ENCODE measurements around the gene SPSB2. TPM values are rescaled to one million over a fixed set of nuclear protein-coding genes. Genes with fewer than 3 reads are reported as not detected.
A peak's percentile ranks its signal among the peaks of the same experiment; 100 is the strongest.

SPSB2 gene
- total RNA-seq, 2 donors from 2014 or later, result 6.7 to 8.7 TPM

GRCh38 chr12:6860942-6861341 lies 12.2 kb downstream of the SPSB2 start:
- H3K36me3 Mint-ChIP-seq (ENCODE audit: low read depth), result peaks cover 8% of the 10 kb centered on the region
- no peak for ATAC-seq

GRCh38 chr12:6860116-6860515 lies 13.0 kb downstream of the SPSB2 start:
- H3K36me3 Mint-ChIP-seq (ENCODE audit: low read depth), result peaks cover 7% of the 10 kb centered on the region
- H3K9me3 ChIP-seq (ENCODE audit: control insufficient read depth, low read length, poor library complexity, severe bottlenecking), result no peaks in the 10 kb centered on the region
- no peak overlapping the region for H3K4me3 Mint-ChIP-seq
- ATAC-seq, result no peak
- DNase-seq, result no peak
- peak overlapping the region; percentile 34 for H3K27ac Mint-ChIP-seq
- peaks cover 3% of the 10 kb centered on the region for H3K4me1 Mint-ChIP-seq
- H3K27me3 Mint-ChIP-seq, result no peaks in the 10 kb centered on the region

More at GRCh38 chr12:6860942-6861341, 12.2 kb downstream of the SPSB2 start:
- H3K4me3 Mint-ChIP-seq, result no peak overlapping the region
- peak overlapping the region; percentile 34 for H3K27ac Mint-ChIP-seq
- no peaks in the 10 kb centered on the region for H3K27me3 Mint-ChIP-seq
- no peaks in the 10 kb centered on the region for H3K9me3 ChIP-seq (ENCODE audit: control insufficient read depth, low read length, poor library complexity, severe bottlenecking)
- peaks cover 3% of the 10 kb centered on the region for H3K4me1 Mint-ChIP-seq
- no peak for DNase-seq

DNA sequence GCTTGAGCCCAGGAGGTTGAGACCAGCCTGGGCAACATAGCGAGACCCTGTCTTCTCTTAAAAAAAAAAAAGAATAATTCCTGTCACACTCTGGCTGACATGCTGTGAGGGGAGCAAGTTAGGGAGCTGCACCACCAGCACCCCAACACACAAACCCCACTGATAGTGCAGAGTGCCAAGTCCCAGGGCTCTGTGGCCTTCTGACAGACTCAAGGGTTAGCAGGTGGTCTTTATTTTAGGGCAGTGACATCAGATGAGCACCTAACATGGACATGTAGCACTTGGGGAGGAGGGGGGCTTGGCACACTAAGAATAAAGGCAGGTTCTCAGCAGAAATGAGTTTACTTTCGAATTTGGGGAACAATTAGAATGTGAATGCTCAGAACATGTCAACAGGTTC lies 14.3 kb downstream of the SPSB2 start:
- H3K9me3 ChIP-seq (ENCODE audit: control insufficient read depth, low read length, poor library complexity, severe bottlenecking), result no peaks in the 10 kb centered on the region
- H3K4me3 Mint-ChIP-seq, result no peak overlapping the region
- no peak for ATAC-seq
- peaks cover 5% of the 10 kb centered on the region for H3K36me3 Mint-ChIP-seq (ENCODE audit: low read depth)
- peaks cover 7% of the 10 kb centered on the region for H3K4me1 Mint-ChIP-seq
- H3K27me3 Mint-ChIP-seq, result no peaks in the 10 kb centered on the region
- no peak for DNase-seq
- H3K27ac Mint-ChIP-seq, result no peak overlapping the region

DNA sequence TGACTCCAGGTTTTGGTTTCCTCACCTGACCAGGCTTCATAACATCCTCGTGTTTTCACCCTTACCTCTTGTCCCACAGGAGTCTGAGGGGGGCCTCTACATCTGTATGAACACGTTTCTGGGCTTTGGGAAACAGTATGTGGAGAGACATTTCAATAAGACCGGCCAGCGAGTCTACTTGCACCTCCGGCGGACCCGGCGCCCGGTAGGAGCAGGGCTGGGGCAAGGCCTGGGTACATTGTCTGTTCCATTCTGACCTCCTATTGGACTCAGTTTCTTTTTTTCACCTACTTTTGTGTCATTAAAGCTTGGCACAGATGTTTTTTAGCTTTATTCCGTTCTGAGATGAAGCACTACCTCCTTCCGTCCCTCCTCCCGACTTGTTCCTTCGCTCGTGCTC lies 17.8 kb downstream of the SPSB2 start:
- no peaks in the 10 kb centered on the region for H3K9me3 ChIP-seq (ENCODE audit: control insufficient read depth, low read length, poor library complexity, severe bottlenecking)
- Mint-ChIP-seq H3K36me3 (ENCODE audit: low read depth) (peaks cover 5% of the 10 kb centered on the region), H3K4me1 (peaks cover 23% of the 10 kb centered on the region), H3K4me3 (no peak overlapping the region), H3K27me3 (no peaks in the 10 kb centered on the region), H3K27ac (peak overlapping the region; percentile 21)
- ATAC-seq (no peak), DNase-seq (no peak)

- Mint-ChIP-seq H3K4me1 (peaks cover 28% of the 10 kb centered on the region), H3K36me3 (ENCODE audit: low read depth) (peaks cover 5% of the 10 kb centered on the region), H3K27ac (peak overlapping the region; percentile 94), H3K4me3 (no peak overlapping the region), H3K27me3 (no peaks in the 10 kb centered on the region)
- no peaks in the 10 kb centered on the region for H3K9me3 ChIP-seq (ENCODE audit: control insufficient read depth, low read length, poor library complexity, severe bottlenecking)
- ATAC-seq (no peak), DNase-seq (no peak)
These were observed 19.1 kb downstream of the SPSB2 start for GRCh38 chr12:6854036-6854435.

DNA sequence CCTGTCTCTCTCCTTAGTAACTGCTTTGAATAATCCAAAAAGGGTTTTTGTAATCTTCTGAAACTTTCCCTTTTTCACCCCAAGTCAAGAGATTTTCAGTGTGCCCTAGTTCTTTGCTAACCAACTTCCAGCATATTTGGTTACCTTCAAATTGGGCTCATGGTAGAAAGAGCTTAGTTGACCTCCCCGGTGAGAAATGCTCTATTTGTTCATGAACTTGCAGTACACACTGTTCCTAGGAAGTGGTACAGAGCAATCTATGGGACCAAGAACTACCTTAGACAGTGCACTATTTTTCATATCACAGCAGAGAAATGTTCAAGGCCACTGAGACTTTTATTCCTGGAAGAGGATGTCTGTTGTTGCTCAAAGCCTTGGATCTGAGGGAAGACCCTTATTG lies 19.5 kb downstream of the SPSB2 start:
- ATAC-seq (no peak), DNase-seq (no peak)
- no peaks in the 10 kb centered on the region for H3K27me3 Mint-ChIP-seq
- H3K27ac Mint-ChIP-seq, result peak overlapping the region; percentile 94
- peaks cover 28% of the 10 kb centered on the region for H3K4me1 Mint-ChIP-seq
- peak overlapping the region; percentile 95 for H3K4me3 Mint-ChIP-seq
- H3K36me3 Mint-ChIP-seq (ENCODE audit: low read depth), result peaks cover 5% of the 10 kb centered on the region
- no peaks in the 10 kb centered on the region for H3K9me3 ChIP-seq (ENCODE audit: control insufficient read depth, low read length, poor library complexity, severe bottlenecking)

DNA sequence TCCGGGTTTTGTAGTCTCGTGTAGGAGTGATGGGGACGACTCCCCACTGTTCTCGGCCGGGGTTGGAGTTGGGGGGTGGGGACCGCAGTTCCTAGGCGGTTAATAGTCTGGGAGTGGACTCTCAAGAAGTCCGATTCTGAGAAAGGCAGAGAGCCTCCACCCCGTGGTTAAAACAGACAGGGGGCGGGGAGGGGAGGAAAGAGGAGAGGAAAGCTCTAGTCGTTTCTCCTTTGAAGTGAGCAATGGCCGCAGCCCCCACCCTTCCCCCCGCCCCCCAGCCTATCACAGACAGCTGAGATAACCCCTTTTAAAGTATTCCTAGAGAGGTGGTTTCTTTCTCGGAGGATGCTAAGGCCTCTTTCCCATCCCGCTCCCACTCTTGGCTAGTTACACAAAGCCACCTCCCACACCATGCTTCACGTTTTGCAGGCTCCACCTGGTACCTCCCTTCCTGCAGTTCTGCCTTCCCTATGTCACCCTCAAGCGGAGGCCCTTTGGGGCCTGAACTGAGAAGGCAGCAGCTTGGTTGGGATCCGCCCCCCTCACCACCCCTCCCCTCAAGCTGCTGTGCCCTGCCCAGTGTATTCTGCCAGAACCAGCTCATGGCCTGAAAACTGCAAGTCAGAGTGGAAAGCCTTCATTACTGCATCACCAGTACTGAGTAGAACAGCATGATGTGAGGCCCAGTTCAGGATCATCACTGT lies 20.3 kb downstream of the SPSB2 start:
- Mint-ChIP-seq H3K36me3 (ENCODE audit: low read depth) (peaks cover 5% of the 10 kb centered on the region), H3K4me3 (peak overlapping the region; percentile 95), H3K27ac (peak overlapping the region; percentile 94), H3K27me3 (no peaks in the 10 kb centered on the region), H3K4me1 (peaks cover 28% of the 10 kb centered on the region)
- peak; percentile 4 for ATAC-seq
- H3K9me3 ChIP-seq (ENCODE audit: control insufficient read depth, low read length, poor library complexity, severe bottlenecking), result no peaks in the 10 kb centered on the region
- peak; percentile 42 to 60 (median 45) for DNase-seq

DNA sequence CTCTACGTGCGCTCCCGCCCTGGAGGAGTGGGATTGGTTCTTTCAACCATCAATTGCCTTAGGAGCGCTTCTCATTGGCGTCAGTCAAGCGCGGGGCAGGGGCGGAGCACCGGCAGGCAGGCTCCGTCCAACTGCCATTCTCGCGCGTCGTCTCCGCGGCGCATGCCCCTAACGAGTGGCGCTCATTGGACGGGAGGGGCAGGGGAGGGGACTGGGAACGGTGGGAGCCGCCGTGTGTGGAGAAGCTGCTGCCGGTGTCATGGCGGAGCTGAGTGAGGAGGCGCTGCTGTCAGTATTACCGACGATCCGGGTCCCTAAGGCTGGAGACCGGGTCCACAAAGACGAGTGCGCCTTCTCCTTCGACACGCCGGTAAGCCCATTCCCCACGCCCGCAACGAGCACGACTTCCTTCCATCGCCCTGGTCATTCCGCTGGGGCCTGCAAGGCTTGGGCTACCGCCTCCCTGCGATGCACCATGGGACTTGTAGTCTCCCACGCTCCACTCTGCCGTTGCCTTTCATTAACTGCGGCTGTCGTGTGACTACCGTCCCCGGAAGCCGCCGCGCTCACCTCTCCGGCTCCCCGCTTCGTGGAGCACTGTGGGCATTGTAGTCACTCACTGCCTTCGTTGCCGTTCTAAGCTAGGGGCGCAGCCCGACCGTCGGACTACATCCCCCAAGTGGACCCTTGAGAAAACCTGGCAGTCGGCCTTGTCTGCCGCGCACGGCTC lies 21.0 kb downstream of the SPSB2 start, which contains the start of gene USP5:
TSS of gene USP5 (plus strand) at position 230 of the 730 bp plus-strand sequence. CDS start at position 260, 30 bp downstream.
- ATAC-seq, result peak; percentile 81
- Mint-ChIP-seq H3K4me1 (peaks cover 31% of the 10 kb centered on the region), H3K27ac (peak within 1 kb of the TSS; percentile 94), H3K4me3 (peak within 1 kb of the TSS; percentile 95), H3K36me3 (ENCODE audit: low read depth) (no peaks in the 10 kb centered on the region), H3K27me3 (no peaks in the 10 kb centered on the region)
- DNase-seq, result peak; percentile 94 to 97 (median 97)
- no peaks in the 10 kb centered on the region for H3K9me3 ChIP-seq (ENCODE audit: control insufficient read depth, low read length, poor library complexity, severe bottlenecking)

- Mint-ChIP-seq H3K4me3 (peak within 1 kb of the TSS; percentile 95), H3K27me3 (no peaks in the 10 kb centered on the region), H3K36me3 (ENCODE audit: low read depth) (no peaks in the 10 kb centered on the region), H3K4me1 (peaks cover 31% of the 10 kb centered on the region), H3K27ac (peak within 1 kb of the TSS; percentile 94)
- DNase-seq (peak; percentile 79 to 84 (median 83)), ATAC-seq (peak; percentile 55)
- no peaks in the 10 kb centered on the region for H3K9me3 ChIP-seq (ENCODE audit: control insufficient read depth, low read length, poor library complexity, severe bottlenecking)
These were observed 21.8 kb downstream of the SPSB2 start, which contains the start of gene CDCA3 for GRCh38 chr12:6851153-6851920. Gene CDCA3, minus strand, starts transcription at chr12:6851286. Its CDS starts 334 bp downstream, at chr12:6850952.

DNA sequence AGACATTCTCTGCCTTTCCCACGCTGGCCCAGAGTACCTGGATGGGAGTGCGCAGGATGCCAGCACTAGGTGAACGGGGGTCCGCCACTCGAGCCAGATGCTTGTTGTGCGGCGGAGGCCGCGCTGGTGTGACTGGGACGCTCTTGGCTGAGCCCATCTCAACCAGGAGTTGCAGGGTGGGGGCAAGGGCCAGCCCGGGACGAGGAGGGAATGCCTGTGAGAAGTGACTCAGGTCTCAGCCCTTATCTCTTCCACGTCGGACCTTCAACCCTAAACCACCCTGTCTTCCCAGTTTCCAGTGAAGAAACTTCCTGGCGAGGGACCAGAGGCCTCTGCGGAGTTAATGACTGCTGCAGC lies 22.3 kb downstream of the SPSB2 start:
- Mint-ChIP-seq H3K27ac (peak overlapping the region; percentile 94), H3K4me1 (peaks cover 31% of the 10 kb centered on the region), H3K36me3 (ENCODE audit: low read depth) (no peaks in the 10 kb centered on the region), H3K27me3 (no peaks in the 10 kb centered on the region), H3K4me3 (peak overlapping the region; percentile 28)
- DNase-seq, result no peak
- H3K9me3 ChIP-seq (ENCODE audit: control insufficient read depth, low read length, poor library complexity, severe bottlenecking), result no peaks in the 10 kb centered on the region
- ATAC-seq, result no peak

DNA sequence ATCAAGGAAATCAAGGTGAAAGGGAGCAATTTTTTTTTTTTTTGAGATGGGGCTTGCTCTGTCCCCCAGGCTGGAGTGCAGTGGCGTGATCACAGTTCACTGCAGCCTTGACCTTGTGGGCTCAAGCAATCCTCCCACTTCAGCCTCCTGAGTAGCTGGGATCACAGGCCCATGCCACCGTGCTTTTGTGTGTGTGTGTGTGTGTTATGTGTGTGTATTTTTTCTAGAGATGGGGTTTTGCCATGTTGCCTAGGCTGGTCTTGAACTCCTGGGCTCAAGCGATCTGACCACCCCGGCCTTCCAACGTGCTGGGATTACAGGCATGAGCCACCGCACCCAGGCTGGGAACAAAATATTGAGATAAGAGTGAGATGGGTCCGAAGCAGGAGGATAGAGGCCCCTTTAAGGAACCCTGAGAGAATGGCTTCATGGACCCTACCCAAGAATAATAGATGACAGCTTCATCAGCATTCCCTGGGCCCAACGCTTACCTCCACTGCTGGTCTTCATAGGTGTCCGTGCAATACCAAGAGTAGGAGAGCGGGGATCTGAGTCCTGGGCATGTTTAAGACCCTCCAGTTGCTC lies 23.0 kb downstream of the SPSB2 start:
- ATAC-seq (no peak), DNase-seq (no peak)
- Mint-ChIP-seq H3K4me3 (no peak overlapping the region), H3K36me3 (ENCODE audit: low read depth) (no peaks in the 10 kb centered on the region), H3K4me1 (peaks cover 31% of the 10 kb centered on the region), H3K27ac (no peak overlapping the region), H3K27me3 (no peaks in the 10 kb centered on the region)
- no peaks in the 10 kb centered on the region for H3K9me3 ChIP-seq (ENCODE audit: control insufficient read depth, low read length, poor library complexity, severe bottlenecking)

GRCh38 chr12:6849427-6849826 lies 23.7 kb downstream of the SPSB2 start:
- no peak for DNase-seq
- no peak for ATAC-seq
- no peak overlapping the region for H3K27ac Mint-ChIP-seq
- no peaks in the 10 kb centered on the region for H3K9me3 ChIP-seq (ENCODE audit: control insufficient read depth, low read length, poor library complexity, severe bottlenecking)
- H3K27me3 Mint-ChIP-seq, result no peaks in the 10 kb centered on the region
- H3K4me1 Mint-ChIP-seq, result peaks cover 33% of the 10 kb centered on the region
- peaks cover 4% of the 10 kb centered on the region for H3K36me3 Mint-ChIP-seq (ENCODE audit: low read depth)
- H3K4me3 Mint-ChIP-seq, result peak overlapping the region; percentile 15

DNA sequence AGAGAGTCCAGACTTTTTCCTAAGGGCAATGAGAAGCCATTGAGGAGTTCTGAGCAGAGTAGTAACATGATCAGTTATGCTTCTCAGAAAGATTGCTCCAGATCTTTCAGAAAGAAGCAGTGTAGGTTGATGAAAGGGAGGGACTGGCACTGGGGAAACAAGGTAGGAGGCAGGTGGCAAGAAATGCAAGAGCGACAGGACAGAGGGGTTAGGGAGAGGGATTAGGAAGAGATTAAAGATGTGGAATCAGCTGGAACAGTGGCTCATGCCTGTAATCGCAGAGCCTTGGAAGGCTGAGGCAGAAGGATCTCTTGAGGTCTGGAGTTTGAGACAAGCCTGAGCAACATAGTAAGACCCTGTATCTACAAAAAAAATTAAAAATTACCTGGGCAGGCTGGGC lies 25.4 kb downstream of the SPSB2 start:
- H3K9me3 ChIP-seq (ENCODE audit: control insufficient read depth, low read length, poor library complexity, severe bottlenecking), result no peaks in the 10 kb centered on the region
- no peak overlapping the region for H3K4me3 Mint-ChIP-seq
- no peak for DNase-seq
- peak overlapping the region; percentile 57 for H3K27ac Mint-ChIP-seq
- H3K36me3 Mint-ChIP-seq (ENCODE audit: low read depth), result peaks cover 4% of the 10 kb centered on the region
- peaks cover 19% of the 10 kb centered on the region for H3K4me1 Mint-ChIP-seq
- no peaks in the 10 kb centered on the region for H3K27me3 Mint-ChIP-seq
- ATAC-seq, result no peak
